ENCODE data around the gene XPNPEP3. TPM values are rescaled to one million over a fixed set of nuclear protein-coding genes. Genes with fewer than 3 reads are reported as not detected.

Gene XPNPEP3
- total and polyA plus RNA-seq, 2 experiments from 2014 or later = 12.3 to 14.6 TPM

DNA sequence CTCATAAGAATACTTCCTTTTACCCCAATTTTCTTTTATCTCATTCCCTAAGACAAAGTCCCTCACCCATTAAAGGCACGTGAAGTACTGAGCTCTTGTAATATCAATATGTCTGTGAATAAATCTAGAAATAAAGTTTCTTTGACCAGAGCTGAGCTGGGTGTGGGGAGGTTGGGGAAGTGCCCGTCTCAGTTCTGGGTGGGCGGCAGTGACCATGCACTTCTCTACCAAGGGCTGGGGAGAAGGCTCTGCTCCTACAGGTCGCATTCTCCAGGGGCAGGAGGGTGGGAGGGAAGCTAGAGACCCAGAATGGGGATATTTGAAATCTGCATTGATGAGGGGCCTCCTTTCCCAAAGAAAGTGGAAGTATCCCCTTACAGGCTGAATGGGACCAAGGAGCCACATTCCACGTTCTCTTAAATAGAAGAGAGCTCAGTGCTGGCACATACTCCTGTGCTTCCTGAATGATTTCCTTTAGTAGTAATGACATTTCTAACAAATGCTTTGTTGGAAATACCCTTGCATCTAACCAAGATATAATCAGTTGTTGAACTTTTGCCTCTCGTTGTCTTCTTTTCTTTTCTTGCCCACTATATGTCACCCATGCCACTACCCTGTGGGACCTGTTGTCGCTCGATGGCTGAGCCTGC lies 110.3 kb downstream of the XPNPEP3 start:
- WGBS (ENCODE audit: low lambda C conversion rate, missing lambda C conversion rate) = 95% methylated on average over 8 of the region's 8 CpGs
- Histone ChIP-seq H3K27ac (no peak overlapping the region), H3K4me2 (no peak overlapping the region), H2AFZ (no peak overlapping the region), H3K4me3 (no peak overlapping the region), H3K9me2 (replicated peaks; ENCODE audit: insufficient read depth) (no peaks in the 10 kb centered on the region), H3K4me1 (ENCODE audit: insufficient read depth) (no peaks in the 10 kb centered on the region), H3K79me2 (peaks cover 25% of the 10 kb centered on the region), H3K27me3 (no peaks in the 10 kb centered on the region), H3K9me3 (ENCODE audit: low read depth) (no peaks in the 10 kb centered on the region), H3K36me3 (replicated peaks; ENCODE audit: insufficient read depth, low read depth) (peaks cover 8% of the 10 kb centered on the region), H4K20me1 (ENCODE audit: insufficient read depth, poor library complexity, severe bottlenecking) (no peaks in the 10 kb centered on the region)
- TF ChIP-seq EZH2phosphoT487 (IDR thresholded peaks at IDR 0.05; ENCODE audit: low read depth, severe bottlenecking, unreplicated experiment) = no peak
- TF ChIP-seq, protein P1, sequence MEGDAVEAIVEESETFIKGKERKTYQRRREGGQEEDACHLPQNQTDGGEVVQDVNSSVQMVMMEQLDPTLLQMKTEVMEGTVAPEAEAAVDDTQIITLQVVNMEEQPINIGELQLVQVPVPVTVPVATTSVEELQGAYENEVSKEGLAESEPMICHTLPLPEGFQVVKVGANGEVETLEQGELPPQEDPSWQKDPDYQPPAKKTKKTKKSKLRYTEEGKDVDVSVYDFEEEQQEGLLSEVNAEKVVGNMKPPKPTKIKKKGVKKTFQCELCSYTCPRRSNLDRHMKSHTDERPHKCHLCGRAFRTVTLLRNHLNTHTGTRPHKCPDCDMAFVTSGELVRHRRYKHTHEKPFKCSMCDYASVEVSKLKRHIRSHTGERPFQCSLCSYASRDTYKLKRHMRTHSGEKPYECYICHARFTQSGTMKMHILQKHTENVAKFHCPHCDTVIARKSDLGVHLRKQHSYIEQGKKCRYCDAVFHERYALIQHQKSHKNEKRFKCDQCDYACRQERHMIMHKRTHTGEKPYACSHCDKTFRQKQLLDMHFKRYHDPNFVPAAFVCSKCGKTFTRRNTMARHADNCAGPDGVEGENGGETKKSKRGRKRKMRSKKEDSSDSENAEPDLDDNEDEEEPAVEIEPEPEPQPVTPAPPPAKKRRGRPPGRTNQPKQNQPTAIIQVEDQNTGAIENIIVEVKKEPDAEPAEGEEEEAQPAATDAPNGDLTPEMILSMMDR (IDR thresholded peaks at IDR 0.05; ENCODE audit: poor library complexity) = no peak
- TF ChIP-seq EZH2 (IDR thresholded peaks at IDR 0.05; ENCODE audit: borderline replicate concordance) = no peak
- DNase-seq (ENCODE audit: low spot score) = no peak

DNA sequence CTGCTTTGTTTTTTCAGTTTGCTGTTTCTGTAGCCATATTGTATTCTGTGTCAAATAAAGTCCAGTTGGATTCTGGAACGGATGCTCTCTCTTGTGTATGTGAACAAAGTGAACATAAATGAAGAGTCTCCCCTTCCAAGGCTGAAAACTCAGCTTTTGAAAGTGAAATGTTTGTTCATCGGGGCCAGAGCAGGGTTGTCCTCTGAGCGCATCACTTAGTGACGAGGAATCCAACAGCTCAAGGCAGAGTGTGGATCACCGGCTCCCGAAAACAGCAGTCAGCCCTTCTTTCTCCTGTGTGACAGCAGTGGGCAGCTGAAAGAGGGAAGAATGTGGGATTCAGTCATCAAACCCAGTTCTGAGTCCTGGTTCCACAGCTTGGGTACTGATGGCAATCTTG lies 115.6 kb downstream of the XPNPEP3 start:
- Histone ChIP-seq H3K27me3 (no peaks in the 10 kb centered on the region), H3K9me3 (ENCODE audit: low read depth) (no peaks in the 10 kb centered on the region), H2AFZ (no peak overlapping the region), H3K4me2 (no peak overlapping the region), H3K36me3 (replicated peaks; ENCODE audit: insufficient read depth, low read depth) (no peaks in the 10 kb centered on the region), H4K20me1 (ENCODE audit: insufficient read depth, poor library complexity, severe bottlenecking) (no peaks in the 10 kb centered on the region), H3K79me2 (no peaks in the 10 kb centered on the region), H3K4me1 (ENCODE audit: insufficient read depth) (no peaks in the 10 kb centered on the region), H3K9me2 (replicated peaks; ENCODE audit: insufficient read depth) (no peaks in the 10 kb centered on the region), H3K27ac (no peak overlapping the region), H3K4me3 (no peak overlapping the region)
- no peak for DNase-seq (ENCODE audit: low spot score)
- no peak for TF ChIP-seq EZH2phosphoT487 (IDR thresholded peaks at IDR 0.05; ENCODE audit: low read depth, severe bottlenecking, unreplicated experiment)
- WGBS (ENCODE audit: low lambda C conversion rate, missing lambda C conversion rate) = 94% methylated on average over 6 of the region's 6 CpGs

DNA sequence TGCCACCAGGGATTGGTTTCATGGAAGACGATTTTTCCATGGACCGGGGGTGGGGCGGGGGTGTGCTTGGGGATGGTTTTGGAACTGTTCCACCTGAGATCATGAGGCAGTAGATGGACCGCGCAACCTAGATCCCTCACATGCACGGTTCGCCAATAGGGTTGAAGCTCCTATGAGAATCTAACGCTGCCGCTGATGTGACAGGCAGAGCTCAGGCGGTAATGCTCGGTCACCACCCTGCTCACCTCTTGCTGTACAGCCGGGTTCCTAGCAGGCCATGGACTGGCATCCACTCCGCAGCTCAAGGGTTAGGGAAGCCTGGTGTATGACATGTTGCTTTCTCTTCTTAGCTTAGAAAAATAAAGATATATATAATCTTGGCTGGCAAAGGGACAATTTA lies 116.2 kb downstream of the XPNPEP3 start:
- Histone ChIP-seq H3K27ac (no peak overlapping the region), H3K4me1 (ENCODE audit: insufficient read depth) (no peaks in the 10 kb centered on the region), H3K79me2 (no peaks in the 10 kb centered on the region), H3K9me3 (ENCODE audit: low read depth) (no peaks in the 10 kb centered on the region), H2AFZ (no peak overlapping the region), H4K20me1 (ENCODE audit: insufficient read depth, poor library complexity, severe bottlenecking) (no peaks in the 10 kb centered on the region), H3K9me2 (replicated peaks; ENCODE audit: insufficient read depth) (no peaks in the 10 kb centered on the region), H3K4me3 (no peak overlapping the region), H3K36me3 (replicated peaks; ENCODE audit: insufficient read depth, low read depth) (no peaks in the 10 kb centered on the region), H3K27me3 (no peaks in the 10 kb centered on the region), H3K4me2 (no peak overlapping the region)
- 97% methylated on average over 13 of the region's 13 CpGs for WGBS (ENCODE audit: low lambda C conversion rate, missing lambda C conversion rate)
- TF ChIP-seq EZH2 (IDR thresholded peaks at IDR 0.05; ENCODE audit: borderline replicate concordance) = no peak
- TF ChIP-seq EZH2phosphoT487 (IDR thresholded peaks at IDR 0.05; ENCODE audit: low read depth, severe bottlenecking, unreplicated experiment) = no peak
- TF ChIP-seq, protein P1 (IDR thresholded peaks at IDR 0.05; ENCODE audit: poor library complexity) = no peak
- no peak for DNase-seq (ENCODE audit: low spot score)

DNA sequence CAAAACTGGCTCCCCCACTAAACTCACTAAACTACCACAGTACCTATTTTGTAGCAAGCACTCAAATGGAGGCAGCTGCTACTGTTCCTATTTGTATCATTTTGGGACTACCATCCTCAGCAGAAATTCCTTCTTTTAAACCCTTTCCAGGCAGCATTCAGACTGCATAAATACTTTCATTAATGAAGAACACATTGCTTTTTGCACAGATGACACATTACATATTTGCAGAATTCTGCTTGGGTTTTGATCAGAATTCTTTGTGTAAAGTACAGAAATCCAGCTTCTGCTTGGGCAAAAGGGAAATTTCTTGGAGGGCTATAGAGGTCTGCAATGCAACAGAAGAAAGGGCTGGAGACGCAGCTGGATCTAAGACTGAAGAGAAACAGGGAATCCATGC lies 118.4 kb downstream of the XPNPEP3 start:
- 76% methylated on average over 1 of the region's 1 CpG for WGBS (ENCODE audit: low lambda C conversion rate, missing lambda C conversion rate)

More for the DNA sequence above, 118.4 kb downstream of the XPNPEP3 start:
- Histone ChIP-seq H3K4me1 (ENCODE audit: insufficient read depth) (no peaks in the 10 kb centered on the region), H3K9me2 (replicated peaks; ENCODE audit: insufficient read depth) (no peaks in the 10 kb centered on the region), H2AFZ (no peak overlapping the region), H3K79me2 (no peaks in the 10 kb centered on the region), H3K4me3 (no peak overlapping the region), H3K4me2 (no peak overlapping the region), H4K20me1 (ENCODE audit: insufficient read depth, poor library complexity, severe bottlenecking) (no peaks in the 10 kb centered on the region), H3K27ac (no peak overlapping the region), H3K36me3 (replicated peaks; ENCODE audit: insufficient read depth, low read depth) (no peaks in the 10 kb centered on the region), H3K9me3 (ENCODE audit: low read depth) (no peaks in the 10 kb centered on the region), H3K27me3 (no peaks in the 10 kb centered on the region)
- TF ChIP-seq, protein P1 (IDR thresholded peaks at IDR 0.05; ENCODE audit: poor library complexity) = no peak
- TF ChIP-seq EZH2 (IDR thresholded peaks at IDR 0.05; ENCODE audit: borderline replicate concordance) (no peak), EZH2phosphoT487 (IDR thresholded peaks at IDR 0.05; ENCODE audit: low read depth, severe bottlenecking, unreplicated experiment) (no peak)
- no peak for DNase-seq (ENCODE audit: low spot score)

All from hepatocyte (in vitro differentiated cells).